Measurements from ENCODE around the gene TIAM1. TPM values are rescaled to one million over a fixed set of nuclear protein-coding genes. Genes with fewer than 3 reads are reported as not detected.
A peak's percentile ranks its signal among the peaks of the same experiment; 100 is the strongest.

The TIAM1 gene
- total RNA-seq, 1 donor from 2014 or later, result 131 TPM

DNA sequence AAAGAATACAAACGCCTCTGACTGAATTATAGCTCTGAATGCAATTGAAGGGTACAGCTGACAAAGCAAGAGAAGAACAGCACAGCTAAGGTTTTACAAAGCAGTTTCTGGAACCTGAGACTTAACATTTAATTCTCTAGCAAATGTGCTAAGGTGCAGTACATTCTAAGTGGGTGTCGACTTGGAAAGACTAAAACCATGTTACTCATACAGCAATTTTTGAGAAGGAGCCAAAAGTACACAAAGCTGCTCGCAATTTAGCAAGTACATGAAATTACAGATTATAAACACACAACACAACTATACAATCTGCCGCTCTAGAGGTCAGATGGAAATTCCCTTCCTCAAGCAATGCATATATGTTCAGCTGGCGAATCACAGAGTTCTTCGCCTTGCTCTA is 121.9 kb downstream of the TIAM1 start:
- TF ChIP-seq, protein P1, sequence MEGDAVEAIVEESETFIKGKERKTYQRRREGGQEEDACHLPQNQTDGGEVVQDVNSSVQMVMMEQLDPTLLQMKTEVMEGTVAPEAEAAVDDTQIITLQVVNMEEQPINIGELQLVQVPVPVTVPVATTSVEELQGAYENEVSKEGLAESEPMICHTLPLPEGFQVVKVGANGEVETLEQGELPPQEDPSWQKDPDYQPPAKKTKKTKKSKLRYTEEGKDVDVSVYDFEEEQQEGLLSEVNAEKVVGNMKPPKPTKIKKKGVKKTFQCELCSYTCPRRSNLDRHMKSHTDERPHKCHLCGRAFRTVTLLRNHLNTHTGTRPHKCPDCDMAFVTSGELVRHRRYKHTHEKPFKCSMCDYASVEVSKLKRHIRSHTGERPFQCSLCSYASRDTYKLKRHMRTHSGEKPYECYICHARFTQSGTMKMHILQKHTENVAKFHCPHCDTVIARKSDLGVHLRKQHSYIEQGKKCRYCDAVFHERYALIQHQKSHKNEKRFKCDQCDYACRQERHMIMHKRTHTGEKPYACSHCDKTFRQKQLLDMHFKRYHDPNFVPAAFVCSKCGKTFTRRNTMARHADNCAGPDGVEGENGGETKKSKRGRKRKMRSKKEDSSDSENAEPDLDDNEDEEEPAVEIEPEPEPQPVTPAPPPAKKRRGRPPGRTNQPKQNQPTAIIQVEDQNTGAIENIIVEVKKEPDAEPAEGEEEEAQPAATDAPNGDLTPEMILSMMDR (IDR thresholded peaks at IDR 0.05; ENCODE audit: unreplicated experiment), result no peak
- Mint-ChIP-seq H3K27ac (ENCODE audit: unreplicated experiment) (no peak overlapping the region), H3K27me3 (ENCODE audit: unreplicated experiment) (peaks cover 11% of the 10 kb centered on the region), H3K4me3 (ENCODE audit: unreplicated experiment) (no peak overlapping the region), H3K9me3 (ENCODE audit: unreplicated experiment) (no peaks in the 10 kb centered on the region), H3K4me1 (ENCODE audit: unreplicated experiment) (peaks cover 19% of the 10 kb centered on the region), H3K36me3 (ENCODE audit: low read depth, unreplicated experiment) (peaks cover 36% of the 10 kb centered on the region)
- DNase-seq (ENCODE audit: low spot score), result no peak

DNA sequence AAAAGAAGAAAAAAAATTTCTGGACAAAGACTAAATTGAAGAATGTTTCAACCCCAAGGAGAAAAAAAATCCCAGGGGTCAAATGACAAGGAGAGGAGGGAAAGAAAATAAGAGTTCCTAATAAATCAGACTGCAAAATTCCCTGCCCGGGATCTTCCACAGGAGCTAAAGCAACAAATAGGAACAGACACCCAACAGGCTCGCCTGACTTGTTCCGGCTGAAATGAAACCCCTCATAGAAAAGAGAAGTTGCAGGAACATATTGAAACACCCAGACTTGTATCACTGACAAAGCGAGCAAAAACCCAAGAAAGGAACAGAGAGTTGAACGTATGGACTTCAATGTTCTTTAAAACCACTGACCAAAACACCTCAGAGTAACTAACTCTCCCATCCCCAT is 123.0 kb downstream of the TIAM1 start:
- TF ChIP-seq, protein P1 (IDR thresholded peaks at IDR 0.05; ENCODE audit: unreplicated experiment), result no peak
- Mint-ChIP-seq H3K36me3 (ENCODE audit: low read depth, unreplicated experiment) (peaks cover 41% of the 10 kb centered on the region), H3K27ac (ENCODE audit: unreplicated experiment) (no peak overlapping the region), H3K4me1 (ENCODE audit: unreplicated experiment) (peaks cover 19% of the 10 kb centered on the region), H3K27me3 (ENCODE audit: unreplicated experiment) (peaks cover 9% of the 10 kb centered on the region), H3K4me3 (ENCODE audit: unreplicated experiment) (no peak overlapping the region), H3K9me3 (ENCODE audit: unreplicated experiment) (no peaks in the 10 kb centered on the region)
- DNase-seq (ENCODE audit: low spot score), result no peak

DNA sequence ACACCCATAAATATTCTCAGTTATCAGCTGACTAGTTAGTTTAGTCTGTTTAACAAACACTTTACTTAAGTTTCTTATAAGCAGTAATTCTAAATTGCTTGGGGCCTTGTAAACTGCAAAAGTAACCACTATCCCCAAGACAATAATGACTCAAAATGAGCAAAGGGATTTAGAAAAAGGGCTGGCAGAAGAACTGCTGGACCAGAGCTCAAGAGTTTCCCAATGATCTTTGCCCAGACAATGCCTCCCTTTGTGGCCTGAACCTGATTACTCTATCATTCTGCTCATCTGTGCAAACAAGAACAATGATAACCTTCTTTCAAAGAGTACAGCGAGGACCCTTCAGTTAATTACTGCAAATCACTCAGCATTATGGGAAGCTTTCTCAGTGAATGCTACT is 123.5 kb downstream of the TIAM1 start:
- peaks cover 38% of the 10 kb centered on the region for H3K36me3 Mint-ChIP-seq (ENCODE audit: low read depth, unreplicated experiment)
- no peaks in the 10 kb centered on the region for H3K9me3 Mint-ChIP-seq (ENCODE audit: unreplicated experiment)
- peaks cover 6% of the 10 kb centered on the region for H3K27me3 Mint-ChIP-seq (ENCODE audit: unreplicated experiment)
- H3K27ac Mint-ChIP-seq (ENCODE audit: unreplicated experiment), result no peak overlapping the region
- TF ChIP-seq, protein P1 (IDR thresholded peaks at IDR 0.05; ENCODE audit: unreplicated experiment), result no peak
- DNase-seq (ENCODE audit: low spot score), result no peak
- no peak overlapping the region for H3K4me3 Mint-ChIP-seq (ENCODE audit: unreplicated experiment)
- peaks cover 17% of the 10 kb centered on the region for H3K4me1 Mint-ChIP-seq (ENCODE audit: unreplicated experiment)

DNA sequence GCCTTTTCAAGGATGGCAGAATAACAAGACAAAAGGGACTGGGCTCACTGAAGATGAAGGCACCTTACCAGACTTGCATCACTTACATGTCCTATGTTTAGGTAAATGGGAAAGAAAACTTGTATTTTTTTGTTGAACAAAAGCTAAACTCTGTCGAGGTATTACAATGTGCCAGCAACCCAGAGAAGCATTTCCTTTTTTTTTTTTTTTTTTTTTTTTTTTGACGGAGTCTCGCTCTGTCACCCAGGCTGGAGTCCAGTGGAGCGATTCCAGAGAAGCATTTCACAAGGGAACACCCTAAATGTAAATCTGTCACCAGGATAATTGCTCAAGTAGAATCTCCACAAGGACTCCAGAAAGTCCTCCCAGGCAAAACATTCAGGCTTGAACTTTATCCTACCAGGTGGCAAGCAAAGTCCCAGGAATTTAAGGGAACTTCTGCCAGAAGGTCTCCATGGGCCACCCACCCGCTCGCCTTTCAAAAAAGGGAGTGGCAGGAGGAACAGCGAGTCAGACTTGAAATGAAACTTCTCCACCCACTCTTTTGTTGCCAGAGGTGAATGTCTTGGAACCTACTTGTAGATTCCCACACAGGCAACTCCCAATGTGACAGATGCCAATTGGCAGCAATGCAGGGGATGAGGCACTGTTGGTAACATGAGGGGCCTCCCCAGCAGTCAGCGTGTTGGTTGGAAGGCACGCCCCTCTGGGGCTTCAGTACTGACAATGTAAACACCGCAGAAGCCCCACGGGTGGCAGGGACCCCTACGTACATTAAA is 125.0 kb downstream of the TIAM1 start:
- Mint-ChIP-seq H3K36me3 (ENCODE audit: low read depth, unreplicated experiment) (peaks cover 32% of the 10 kb centered on the region), H3K27me3 (ENCODE audit: unreplicated experiment) (peaks cover 4% of the 10 kb centered on the region), H3K4me3 (ENCODE audit: unreplicated experiment) (no peak overlapping the region), H3K9me3 (ENCODE audit: unreplicated experiment) (no peaks in the 10 kb centered on the region), H3K4me1 (ENCODE audit: unreplicated experiment) (peaks cover 15% of the 10 kb centered on the region), H3K27ac (ENCODE audit: unreplicated experiment) (peak overlapping the region; percentile 36)
- TF ChIP-seq, protein P1 (IDR thresholded peaks at IDR 0.05; ENCODE audit: unreplicated experiment), result no peak
- DNase-seq (ENCODE audit: low spot score), result no peak

DNA sequence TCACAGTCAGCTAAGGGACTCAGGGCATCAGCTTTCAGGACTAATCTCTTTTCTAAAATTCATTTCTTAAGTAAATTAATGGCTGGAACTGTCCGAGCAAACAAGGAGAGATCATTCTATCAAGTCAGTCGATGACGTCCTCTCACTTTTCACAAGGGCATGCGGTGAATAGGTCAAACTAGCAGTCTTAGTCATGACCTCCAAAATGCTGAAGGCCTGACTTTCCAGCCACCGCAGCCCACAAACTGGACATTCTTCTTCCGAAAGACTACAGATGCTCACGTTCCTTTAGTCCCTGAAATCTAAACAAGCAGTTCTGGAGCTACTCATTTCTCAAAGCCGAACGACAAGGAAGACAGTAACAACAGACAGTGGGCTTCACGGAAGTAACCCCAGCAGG is 127.9 kb downstream of the TIAM1 start:
- H3K36me3 Mint-ChIP-seq (ENCODE audit: low read depth, unreplicated experiment), result peaks cover 19% of the 10 kb centered on the region
- H3K27ac Mint-ChIP-seq (ENCODE audit: unreplicated experiment), result no peak overlapping the region
- no peak overlapping the region for H3K4me3 Mint-ChIP-seq (ENCODE audit: unreplicated experiment)
- DNase-seq (ENCODE audit: low spot score), result no peak
- TF ChIP-seq, protein P1 (IDR thresholded peaks at IDR 0.05; ENCODE audit: unreplicated experiment), result no peak
- H3K27me3 Mint-ChIP-seq (ENCODE audit: unreplicated experiment), result peaks cover 4% of the 10 kb centered on the region
- peaks cover 15% of the 10 kb centered on the region for H3K4me1 Mint-ChIP-seq (ENCODE audit: unreplicated experiment)
- no peaks in the 10 kb centered on the region for H3K9me3 Mint-ChIP-seq (ENCODE audit: unreplicated experiment)
